Amniotic stem cell (primary cell): ENCODE measurements around the gene ZNF414.

Experiments
- DNase-seq: peaks from one replicate; lab custom pipeline; 2025; lab: John Stamatoyannopoulos, UW

The ZNF414 gene

DNA sequence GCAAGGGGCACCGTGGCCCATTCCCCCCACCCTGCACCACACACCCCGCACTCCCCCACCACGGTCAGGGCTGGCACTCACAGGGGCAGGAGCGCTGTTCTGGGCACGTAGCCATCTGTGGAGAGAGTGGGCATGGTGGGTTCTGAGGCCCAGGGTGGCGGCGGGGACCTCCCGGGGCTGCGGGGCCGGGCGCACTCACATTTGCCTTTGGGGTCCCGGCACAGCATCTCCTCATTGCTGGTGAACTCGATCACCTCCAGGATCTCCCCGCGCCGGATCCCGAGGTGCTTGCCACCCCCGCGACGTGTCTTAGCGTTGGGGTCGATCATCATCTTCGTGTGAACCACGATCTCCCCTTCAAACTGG is 23.6 kb downstream of the ZNF414 start:
- DNase-seq = no peak

DNA sequence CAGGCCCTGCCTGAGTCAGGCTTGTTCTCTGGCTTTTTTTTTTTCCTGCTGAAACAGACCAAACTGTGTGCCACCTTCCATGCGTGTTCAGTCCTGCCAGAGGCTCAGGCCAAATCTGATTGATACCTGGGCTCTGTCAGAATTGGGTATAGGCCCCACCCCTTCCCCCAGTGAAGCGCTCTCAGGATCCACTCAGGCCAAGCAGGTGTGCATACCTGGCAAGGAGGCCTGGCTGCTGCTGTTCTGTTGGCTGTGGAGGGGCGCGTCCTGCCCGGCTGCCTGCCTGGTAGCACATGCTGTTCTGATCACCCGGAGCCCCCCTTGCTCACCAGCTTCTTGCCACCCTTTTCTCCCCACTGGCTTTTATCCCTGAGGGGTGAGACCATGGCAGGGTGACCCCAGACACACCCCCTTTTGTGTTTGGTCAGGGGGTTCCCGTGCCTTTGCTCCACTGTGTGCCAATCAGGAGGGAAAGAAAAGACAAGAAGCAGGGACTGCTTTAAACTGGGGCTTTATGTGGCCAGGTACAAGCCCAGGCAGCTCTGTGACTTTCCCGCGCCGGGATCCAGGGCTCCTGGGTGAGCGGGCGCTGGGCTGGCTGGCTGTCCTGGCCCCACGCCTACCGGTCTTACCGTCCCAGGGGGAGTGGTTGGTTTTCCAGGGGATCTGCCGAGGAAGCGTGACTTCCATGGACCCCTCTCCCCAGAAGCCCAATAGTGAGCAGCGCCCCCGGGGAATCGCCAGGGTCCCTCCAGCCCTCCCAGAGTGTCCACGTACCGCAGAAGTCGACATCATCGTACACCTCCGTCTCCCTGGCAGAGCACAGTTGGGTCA is 24.2 kb downstream of the ZNF414 start:
- no peak for DNase-seq

GRCh38 chr19:8488365-8488764 is 25.6 kb downstream of the ZNF414 start:
- DNase-seq = no peak

DNA sequence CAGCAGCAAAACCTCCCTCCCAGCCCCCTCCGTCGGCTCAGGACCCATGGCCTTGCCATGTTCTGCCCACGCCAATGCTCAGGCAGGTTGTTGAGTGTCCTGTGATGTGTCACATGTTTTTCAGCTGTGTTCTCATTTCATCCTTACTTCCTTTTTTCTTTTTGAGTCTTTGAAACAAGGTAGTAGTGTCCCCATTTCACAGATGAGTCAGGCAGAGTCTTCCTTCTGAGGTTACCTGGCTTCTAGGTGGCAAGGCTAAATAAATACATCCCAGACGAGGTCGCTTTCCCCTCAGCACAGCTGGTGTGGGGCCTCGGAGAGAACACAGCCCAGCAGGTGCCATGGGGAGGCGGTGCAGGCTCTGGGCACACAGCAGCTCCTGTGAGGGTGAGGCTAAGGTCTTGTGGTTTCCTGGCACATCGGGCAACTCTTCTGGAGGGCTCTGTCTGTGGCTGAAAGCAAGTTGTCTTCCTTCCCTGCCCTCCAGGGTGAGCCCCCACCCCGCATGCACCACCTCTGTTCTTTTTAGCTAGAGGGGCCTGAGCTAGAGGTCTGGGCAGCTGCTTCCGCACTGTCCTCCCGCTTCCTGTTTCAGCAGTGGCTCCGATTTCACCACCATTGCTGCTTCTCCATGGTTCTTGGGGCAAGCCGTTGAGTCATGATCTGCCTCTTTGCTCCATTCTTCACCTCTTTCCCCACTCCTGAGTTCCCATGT is 26.7 kb downstream of the ZNF414 start:
- DNase-seq = no peak

- no peak for DNase-seq
These were observed 27.3 kb downstream of the ZNF414 start for GRCh38 chr19:8486661-8487136.

GRCh38 chr19:8485561-8486371 is 28.2 kb downstream of the ZNF414 start:
- no peak for DNase-seq

DNA sequence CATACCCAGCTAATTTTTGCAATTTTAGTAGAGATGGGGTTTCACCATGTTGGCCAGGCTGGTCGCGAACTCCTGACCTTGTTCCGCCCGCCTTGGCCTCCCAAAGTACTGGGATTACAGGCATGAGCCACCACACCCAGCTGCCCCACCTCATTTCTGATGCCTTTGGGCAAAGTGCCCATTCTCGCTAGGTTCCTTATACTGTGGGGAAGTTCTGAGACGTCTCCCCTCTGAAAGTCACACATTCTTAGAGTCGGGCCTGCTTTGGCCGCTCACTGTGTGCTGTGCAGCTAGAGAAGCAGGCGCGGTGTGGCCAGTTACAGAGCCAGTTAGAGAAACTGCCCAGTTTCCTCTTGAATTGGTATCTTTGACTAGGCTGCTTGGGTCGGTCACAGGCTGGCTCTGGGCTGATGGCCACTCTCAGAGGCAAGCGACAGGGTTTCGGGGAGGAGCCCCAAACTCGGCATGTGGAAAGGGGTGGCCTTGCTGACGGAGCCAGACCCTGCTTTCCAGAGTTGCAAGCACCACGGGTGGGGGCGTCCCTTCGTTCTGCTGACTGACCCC is 29.6 kb downstream of the ZNF414 start:
- DNase-seq = no peak

DNA sequence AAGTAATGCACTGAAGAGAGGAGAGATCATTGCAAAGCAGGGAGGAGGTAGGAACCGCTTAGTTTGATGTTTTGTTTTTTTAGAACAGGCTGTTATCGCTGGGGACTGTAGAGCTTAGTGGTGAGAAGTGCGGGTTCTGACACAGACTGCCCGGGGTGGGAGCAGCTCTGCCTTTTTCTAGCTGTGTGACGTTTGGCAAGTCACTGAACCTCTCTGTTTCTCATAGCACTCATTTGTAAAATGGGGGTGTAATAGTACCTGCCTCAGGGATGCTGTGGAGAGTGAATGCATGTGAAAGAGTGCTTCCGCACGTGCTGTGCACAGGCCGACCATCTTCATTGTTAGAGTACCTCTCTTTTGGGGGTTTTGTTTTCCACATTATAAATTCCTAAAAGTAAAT is 30.8 kb downstream of the ZNF414 start:
- DNase-seq = no peak

DNA sequence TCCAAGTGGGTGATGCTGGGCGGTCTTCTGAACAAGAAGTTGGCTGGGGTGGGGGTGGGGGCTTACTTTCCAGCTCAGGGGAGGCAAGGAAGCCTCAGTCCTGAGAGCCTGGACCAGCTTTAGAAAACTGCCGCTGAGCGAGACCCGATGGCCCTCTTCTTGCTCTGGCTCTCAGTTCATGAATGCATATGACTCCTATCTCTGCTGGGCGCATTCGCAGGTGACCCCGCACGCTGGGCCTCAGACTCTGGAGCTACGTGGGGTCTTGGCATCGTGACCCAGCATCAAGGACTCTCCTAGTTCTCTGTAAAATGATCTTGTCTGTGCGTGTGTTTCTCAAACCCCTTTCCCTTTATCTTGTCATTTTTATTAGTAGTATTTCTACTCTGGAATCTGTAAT is 31.3 kb downstream of the ZNF414 start:
- DNase-seq = no peak

- no peak for DNase-seq
These were observed 32.4 kb downstream of the ZNF414 start for GRCh38 chr19:8481616-8482015.

DNA sequence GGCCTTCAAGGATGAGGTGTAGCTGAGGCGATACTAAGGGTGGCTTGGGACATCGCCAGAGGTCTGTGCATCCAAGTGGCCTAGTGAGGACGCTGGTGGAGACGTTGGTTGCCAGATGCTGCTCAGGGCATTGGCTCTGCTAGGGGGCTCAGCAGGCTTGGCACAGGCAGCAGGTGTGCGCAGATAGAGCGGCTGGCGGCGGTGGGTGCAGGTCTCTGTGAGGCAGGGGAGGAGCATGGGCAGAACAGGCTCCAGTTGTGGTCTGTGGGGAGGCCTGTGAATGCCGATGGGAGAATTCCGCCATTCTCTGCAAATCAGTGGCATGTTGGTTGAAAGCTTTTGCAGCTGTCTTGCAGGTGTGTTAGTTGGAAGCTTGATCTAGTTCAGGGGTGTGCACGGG is 32.8 kb downstream of the ZNF414 start:
- no peak for DNase-seq

DNA sequence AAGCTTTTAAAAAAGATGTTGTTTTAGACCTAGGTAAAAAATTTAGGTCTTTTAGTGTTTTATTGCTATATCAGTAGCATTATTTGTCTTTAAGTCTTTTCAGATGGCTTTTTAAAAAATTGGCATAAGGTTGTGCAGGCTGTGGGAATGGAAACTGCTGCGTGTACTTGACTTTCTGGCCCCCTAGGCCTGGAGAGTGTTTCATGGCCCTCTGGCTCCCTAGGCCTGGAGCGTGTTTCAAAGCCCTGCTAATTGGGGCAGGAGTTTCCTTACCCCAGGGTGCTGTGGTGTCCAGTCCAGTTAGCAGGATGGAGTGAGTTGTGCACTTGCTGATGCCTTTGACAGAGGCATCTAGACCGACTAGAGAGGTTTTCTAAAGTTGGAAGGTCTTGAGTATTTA is 35.4 kb downstream of the ZNF414 start:
- DNase-seq = no peak

DNA sequence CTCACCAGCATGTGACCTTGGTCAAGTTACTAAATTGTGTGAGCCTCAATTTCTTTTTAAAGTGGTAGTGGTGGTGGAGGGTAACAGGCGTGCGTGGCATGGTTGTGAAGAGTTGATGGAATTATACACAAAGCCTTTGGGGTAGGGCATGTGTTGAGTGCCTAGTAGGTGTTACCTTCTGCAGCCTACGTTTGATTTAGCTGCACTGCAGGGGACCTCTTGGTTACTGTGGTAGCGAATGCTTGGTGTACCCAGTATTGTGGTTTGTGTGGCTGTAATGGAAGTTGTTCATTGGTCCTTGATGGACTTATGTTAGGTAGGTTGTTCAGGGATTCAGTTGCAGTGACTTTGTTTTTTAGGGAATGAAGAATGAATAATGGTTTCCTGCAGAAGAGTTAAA is 36.1 kb downstream of the ZNF414 start:
- DNase-seq = no peak

DNA sequence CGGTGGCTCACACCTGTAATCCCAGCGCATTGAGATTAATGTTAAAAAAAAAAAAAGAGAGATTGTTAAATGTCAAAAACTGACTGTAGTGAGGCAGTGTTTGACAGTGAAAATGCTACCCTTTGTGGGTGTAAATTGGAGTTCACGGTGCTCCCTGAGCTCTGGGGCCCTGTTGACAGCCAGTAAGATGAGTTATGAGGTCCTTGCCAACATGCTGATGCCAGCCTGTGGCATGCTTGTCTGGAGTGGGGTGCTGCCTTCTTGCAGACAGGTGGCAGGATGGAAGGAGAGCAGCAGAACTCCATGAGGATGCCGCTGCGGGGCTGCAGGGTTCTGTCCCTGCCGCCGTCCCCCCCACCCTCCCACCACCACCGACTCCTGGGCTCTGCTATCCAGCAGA is 37.4 kb downstream of the ZNF414 start:
- DNase-seq = no peak

GRCh38 chr19:8475005-8475404 is 39.0 kb downstream of the ZNF414 start:
- no peak for DNase-seq

GRCh38 chr19:8473648-8474476 is 40.1 kb downstream of the ZNF414 start:
- no peak for DNase-seq

DNA sequence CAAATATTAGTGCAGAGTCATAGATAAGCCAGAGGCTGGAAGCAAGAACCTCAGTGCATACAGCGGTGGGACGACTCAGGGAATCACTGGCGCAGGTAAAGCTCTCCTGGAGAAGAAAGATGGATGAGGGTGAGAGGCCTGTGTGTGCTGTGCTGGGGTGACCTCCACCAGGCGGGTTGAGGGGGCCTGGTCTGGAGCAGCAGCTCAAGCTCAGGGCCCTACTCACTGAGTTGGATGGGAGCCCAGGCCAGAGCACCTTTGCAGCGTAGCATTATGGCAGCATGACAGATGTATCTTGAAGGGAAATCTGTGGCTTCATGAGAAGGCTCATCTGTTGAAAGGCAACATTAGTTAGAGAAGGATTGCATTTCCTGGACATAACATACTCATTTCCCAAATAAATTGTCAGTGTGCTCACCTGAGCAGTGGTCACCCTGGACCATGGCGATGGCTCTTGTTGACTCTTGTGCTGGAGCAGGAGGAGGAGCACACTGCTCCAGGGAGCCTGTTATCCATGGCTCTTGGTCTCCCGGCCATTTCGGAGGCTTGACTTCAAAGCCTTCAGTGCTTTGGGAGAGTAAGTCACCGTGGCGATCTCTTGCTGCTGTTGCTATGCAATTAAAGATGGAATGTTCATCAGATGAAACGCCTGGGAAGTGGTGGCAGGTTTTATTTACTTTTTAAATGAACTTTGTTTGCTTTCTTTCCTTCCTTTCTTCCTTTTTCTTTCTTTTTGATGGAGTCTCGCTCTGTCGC is 44.2 kb downstream of the ZNF414 start:
- no peak for DNase-seq

- no peak for DNase-seq
These were observed 45.1 kb downstream of the ZNF414 start for GRCh38 chr19:8468761-8469373.

DNA sequence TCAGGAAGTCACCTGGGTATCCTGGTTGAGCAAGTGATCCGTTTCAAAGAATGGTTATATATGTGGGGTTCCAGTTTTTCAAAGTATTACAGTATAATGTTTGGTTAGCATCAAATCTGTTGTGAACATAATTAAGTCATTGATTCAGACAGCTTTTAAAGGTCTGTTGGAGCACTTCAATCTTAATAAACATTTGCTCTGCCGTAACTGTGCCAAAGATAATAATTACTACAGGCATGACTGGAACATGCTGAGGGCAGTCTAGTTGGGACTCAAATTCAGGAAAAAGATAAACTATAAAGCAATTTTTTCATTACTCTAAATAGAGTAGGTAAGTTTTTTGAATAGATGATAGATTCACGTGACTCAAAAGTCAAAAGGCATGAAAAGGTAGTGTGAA is 45.8 kb downstream of the ZNF414 start:
- DNase-seq = no peak

GRCh38 chr19:8466018-8466417 is 47.9 kb downstream of the ZNF414 start:
- no peak for DNase-seq
